Fibroblast of pulmonary artery (primary cell): Measurements from ENCODE around the gene ANGPT4.

Experiments
- DNase-seq: peaks from one replicate; pipeline ENCODE4 v3.0.0-alpha.2; 2010; ENCODE audit warnings: low read depth
- H3K4me3 ChIP-seq: replicated peaks from 2 replicates; pipeline ENCODE4 v1.5.1; 2011; ENCODE audit warnings: low read depth, mild to moderate bottlenecking, control low read depth, low read length, moderate library complexity
- CTCF ChIP-seq: IDR thresholded peaks from 2 replicates; pipeline ENCODE4 v1.5.1; 2011; ENCODE audit warnings: mild to moderate bottlenecking, control low read depth, low read length, inconsistent platforms; ENCODE audit errors: missing control alignments

Gene ANGPT4

GRCh38 chr20:824490-824889 lies 91.6 kb downstream of the ANGPT4 start:
- DNase-seq, result no peak

GRCh38 chr20:823574-823902 lies 92.6 kb downstream of the ANGPT4 start:
- H3K4me3 ChIP-seq, result no peak overlapping the region
- no peak for TF ChIP-seq CTCF
- no peak for DNase-seq

More at GRCh38 chr20:824490-824889, 91.6 kb downstream of the ANGPT4 start:
- no peak for TF ChIP-seq CTCF
- no peak overlapping the region for H3K4me3 ChIP-seq

GRCh38 chr20:822651-823573 lies 93.2 kb downstream of the ANGPT4 start:
- no peak overlapping the region for H3K4me3 ChIP-seq
- no peak for DNase-seq
- TF ChIP-seq CTCF, result no peak

- TF ChIP-seq CTCF, result no peak
- no peak for DNase-seq
- no peak overlapping the region for H3K4me3 ChIP-seq
Observed at GRCh38 chr20:821731-822065, 94.4 kb downstream of the ANGPT4 start.

GRCh38 chr20:821046-821730 lies 94.9 kb downstream of the ANGPT4 start:
- no peak overlapping the region for H3K4me3 ChIP-seq
- no peak for DNase-seq
- no peak for TF ChIP-seq CTCF

DNA sequence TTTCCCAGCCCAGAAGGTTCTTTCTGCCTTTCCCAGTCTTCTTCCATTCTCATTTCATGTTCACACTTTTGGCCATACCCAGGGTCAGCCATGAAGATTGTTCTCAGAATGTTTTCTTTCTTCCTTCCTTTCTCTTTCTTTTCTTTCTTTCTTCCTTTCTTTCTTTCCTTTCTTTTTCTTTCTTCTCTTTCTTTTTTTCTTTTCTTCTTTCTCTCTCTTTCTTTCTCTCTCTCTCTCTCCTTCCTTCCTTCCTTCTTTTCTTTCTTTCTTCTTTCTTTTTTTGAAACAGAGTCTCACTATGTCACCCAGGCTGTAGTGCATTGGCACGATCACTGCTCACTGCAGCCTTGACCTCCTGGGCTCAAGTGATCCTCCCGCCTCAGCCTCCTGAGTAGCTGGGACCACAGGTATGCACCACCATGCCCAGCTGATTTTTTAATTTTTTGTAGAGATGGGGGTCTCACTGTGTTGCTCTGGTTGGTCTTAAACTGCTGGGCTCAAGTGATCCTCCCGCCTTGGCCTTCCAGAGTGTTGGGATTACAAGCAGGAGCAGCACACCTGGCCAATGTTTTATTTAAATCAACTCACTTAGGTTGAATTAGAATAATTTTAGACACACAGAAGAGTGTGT lies 95.7 kb downstream of the ANGPT4 start:
- H3K4me3 ChIP-seq, result no peak overlapping the region
- no peak for DNase-seq
- TF ChIP-seq CTCF, result no peak
